ENCODE data around the gene DCP1A.
"Not testable (repeated sequence)": the region's sequence is repeated elsewhere in the genome, so short reads cannot be mapped to it uniquely, and the experiment has no call there.

Gene DCP1A

DNA sequence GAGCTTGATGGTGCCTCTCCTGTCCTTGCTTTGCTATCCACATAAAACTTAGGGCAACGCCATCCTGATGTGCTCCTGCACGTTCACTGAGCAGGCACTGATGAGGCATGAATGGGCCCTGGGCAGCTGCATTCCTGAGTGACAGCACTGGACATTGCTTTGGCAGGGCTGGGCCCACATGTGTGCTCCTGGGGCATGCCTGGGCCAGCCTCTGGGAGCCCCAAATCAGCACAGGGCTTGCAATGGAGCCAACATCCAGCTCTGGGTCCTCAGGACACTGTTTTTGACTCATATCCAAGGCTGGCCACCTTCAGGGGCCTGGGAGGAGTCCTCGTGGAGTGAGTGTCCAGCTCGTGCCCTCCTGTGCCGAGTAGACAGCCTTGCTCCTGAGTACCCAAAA is 85.6 kb downstream of the DCP1A start:
- DNase-seq: no peak

DNA sequence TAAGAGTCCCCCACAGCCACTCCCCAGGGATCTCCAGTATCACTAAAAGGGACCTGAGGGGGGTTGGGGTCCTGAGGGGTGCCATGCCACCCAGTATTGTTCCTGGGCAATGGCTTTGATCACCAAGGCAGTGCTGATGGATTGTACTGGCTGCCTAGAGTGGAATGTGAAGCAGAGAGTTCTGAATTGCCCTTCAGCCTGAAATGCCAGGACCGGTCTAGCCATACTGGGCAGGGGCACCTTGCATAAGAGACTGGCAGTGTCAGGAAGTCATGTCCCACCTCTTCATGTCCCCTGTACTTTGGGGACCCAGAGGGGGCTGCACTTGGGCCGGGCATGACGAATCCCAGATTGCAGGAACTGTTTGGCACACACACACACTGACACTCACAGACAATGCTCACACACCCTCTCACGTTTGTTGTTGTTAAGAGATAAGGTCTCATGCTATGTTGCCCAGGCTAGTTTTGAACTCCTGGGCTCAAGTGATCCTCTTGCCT is 87.0 kb downstream of the DCP1A start:
- no peak for DNase-seq

DNA sequence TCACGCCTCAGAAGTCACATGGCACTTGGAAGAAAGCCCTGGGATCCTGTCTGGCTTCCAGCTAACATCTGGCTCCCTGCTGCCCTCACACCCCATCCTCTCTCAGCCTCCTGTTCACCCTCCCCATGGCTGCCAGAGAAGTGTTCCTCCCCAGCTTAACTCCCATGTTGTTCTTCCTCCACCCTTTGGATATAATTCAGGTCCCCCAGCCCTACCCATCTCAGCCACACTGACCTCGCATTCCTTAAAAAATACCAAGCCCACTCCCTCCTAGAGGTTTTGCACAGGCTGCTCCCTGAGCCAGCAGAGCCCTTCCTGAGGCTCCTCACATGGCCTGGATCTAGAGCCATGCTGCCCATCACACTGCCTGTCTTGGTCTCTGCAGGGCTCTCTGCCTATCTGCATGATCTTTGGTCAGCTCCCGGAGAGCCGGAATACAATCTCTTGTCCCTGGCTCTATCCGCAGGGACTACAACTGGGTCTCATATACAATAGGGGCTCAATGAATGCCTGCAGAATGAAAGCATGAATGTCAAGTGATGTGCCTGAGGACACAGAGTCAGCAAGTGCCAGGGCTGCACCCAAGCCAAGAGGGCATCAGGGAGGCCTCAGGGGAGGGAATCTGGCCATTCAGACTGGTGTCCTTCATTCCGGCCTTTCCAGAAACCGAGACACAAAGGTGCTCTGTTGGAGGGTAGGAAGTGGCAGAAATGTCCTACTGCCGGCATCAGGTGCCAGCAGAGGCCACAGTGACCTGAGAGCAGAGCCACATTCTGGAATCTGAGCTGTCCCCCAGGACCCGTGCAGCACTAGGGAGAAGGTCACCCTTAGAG is 87.7 kb downstream of the DCP1A start:
- DNase-seq: no peak

DNA sequence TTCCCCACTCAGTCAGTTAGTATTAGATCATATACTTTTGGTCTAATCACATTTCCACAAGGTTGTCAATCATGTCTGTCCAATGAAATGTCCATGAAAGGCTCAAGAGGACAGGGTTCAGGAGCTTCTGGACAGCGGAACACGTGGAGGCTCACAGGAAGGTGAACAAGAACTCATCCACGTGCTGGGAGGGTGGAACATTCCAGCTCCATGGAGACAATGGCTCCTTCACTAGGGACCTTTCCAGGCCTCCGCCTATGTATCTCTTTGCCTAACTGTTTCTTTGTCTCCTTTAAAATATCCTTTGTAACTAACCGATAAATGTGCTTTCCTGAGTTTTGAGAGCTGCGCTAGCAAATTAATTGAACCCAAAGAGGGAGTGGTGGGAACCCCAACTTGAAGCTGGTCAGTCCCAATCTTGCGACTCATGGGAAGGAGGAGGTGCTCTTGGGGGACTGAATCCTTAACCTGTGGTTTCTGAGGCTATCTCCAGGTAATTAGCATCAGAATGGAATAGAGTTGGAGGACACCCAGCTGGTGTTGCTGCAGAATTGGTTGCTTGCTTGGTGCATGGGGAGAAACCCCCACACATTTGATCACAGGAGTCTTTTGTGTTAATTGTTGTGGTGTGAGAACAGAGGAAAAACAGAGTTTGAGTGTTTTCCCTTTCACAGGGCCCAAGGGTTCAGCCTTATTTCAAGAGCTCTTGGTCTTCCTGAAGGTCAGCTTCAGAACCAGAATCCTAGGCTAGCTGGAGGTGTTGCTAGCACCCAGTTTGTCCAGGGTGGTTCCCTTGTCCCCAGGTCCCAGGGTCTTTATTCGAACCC is 88.5 kb downstream of the DCP1A start:
- no peak for DNase-seq

DNA sequence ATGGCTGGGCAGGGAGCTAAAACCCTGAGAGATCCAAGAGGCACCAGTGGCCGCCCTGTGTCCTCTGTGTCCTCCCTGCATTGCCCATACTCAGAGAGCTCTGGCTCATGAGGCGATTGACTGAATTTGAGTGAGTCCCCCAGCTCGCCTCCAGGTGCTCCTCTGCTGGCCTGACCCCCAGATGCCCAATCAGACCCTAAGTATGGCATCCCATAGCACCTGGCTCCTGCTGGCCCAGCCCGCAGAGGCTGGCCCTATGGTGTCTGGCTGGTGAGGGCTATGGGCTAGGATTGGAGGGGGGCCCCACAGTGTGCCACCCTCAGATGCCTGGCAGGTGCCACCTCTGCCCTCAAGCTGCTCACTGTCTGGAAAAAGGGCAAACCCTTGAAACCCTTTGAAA is 89.9 kb downstream of the DCP1A start:
- no peak for DNase-seq

DNA sequence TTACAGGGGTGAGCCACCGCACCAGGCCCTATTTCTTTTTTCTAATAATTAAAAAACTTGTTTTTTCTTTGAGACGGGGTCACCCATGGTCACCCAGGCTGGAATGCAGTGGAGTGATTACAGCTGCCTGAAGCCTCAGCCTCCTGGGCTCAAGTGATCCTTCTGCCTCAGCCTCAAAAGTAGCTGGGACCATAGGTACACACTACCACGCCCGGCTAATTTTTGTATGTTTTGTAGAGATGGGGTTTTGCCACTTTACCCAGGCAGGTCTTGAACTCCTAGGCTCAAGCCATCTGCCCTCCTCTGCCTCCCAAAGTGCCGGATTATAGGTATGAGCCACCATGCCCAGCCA is 90.7 kb downstream of the DCP1A start:
- DNase-seq: no peak

DNA sequence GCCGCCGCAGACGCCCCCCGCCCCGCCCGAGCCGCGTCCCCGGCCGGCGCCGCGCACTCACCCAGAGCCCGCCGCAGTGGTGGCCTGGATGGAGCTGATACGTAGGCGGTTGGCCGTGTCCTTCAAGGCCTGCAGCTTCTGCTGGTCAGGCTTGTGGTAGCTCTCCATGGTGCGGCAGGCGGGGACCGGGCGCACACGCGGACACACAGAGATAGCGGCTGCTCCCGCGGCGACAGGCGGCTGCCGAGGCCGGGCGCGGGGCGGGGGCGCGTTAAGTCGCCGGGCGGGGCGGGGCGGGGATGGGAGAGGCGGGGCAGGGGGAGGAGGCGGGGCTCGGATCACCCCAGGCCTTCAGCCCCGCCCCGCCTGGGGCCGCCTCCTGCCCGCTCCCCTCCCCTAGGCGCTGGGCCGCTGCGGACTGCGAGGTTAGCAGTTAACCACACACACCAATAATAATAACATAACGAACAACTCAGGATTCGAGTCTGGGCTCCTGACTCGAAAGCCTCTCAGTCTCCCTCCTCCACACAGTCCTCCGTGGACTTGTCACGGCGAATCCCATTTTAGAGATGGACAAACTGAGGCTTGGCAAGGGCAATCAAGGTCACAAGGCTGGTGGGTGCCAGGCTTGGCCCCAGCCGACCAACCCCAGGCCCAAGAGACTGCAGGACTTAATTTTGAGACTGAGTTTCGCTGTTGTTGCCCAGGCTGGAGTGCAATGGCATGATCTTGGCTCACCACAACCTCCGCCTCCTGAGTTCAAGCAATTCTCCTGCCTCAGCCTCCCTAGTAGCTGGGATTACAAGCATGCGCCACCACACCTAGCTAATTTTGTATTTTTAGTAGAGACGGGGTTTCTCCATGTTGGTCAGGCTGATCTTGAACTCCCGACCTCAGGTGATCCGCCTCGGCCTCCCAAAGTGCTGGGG is 91.3 kb downstream of the DCP1A start, which contains the start of gene TKT:
Gene TKT (minus strand): TSS at position 248 of the 929 bp plus-strand sequence. CDS start 80 bp downstream, at position 168.
- DNase-seq: peak; percentile 75 to 88

DNA sequence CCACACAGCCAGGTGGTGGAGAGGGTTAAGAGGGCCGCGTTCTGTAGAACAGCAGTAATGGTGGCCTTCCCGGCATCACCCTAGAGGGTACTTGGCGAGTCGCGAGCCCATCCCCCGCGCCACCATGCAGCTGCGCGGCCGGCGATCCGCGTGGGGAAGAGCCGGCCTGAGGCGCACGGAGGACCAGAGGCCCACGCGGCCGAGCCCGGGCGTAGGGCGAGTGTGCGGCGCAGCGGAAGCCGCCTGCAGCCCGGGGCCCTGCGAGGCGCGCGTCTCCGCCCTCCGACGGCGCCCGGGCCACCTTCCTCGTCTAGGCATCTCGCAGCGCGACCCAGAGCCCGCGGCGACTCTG is 91.9 kb downstream of the DCP1A start:
- DNase-seq: peak in 1 of 2 experiments; percentile 41

DNA sequence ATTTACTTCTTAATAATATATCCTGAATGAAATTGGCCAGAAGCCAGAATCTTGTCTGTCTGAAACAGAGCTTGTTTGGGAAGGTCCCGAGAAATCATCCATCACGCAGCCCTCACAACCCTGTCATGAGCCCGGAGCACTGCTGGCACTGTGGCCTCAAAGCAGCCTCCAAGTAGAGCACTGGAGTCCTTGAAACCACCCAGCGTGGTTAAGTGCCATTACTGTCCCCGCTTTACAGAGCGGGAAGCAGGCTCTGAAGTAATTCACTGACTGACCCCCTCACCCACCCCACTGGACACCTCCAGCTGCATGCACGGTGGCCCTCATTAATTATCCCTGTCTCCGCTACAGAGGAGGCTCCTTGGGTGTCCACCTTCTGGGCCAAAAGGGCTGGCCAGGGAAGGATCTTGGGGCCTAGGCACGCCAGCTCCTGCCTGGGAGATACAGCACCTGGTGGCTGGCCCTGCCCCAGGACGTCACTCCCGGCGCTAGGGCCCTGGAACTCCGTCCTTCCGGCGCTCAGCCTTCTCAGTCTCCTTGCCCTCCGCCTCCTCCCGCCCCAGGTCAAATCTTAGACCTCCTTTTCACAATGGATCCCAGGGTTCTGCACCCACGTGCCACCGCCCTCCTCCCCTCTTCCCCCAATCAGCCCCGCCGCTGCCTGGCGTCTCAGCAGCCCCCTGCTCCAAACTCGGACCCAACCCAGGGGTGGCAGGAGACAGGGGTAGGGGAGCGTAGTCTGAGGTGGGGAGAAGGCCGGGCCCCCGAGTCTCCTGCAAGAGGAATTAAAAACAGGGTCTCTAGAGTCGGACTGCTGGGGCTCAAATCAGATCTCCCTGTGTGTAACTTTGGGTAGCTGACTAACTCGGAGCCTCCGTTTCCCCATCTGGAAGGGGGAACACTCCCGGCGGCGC is 92.6 kb downstream of the DCP1A start:
- peak; percentile 41 to 49 for DNase-seq

DNA sequence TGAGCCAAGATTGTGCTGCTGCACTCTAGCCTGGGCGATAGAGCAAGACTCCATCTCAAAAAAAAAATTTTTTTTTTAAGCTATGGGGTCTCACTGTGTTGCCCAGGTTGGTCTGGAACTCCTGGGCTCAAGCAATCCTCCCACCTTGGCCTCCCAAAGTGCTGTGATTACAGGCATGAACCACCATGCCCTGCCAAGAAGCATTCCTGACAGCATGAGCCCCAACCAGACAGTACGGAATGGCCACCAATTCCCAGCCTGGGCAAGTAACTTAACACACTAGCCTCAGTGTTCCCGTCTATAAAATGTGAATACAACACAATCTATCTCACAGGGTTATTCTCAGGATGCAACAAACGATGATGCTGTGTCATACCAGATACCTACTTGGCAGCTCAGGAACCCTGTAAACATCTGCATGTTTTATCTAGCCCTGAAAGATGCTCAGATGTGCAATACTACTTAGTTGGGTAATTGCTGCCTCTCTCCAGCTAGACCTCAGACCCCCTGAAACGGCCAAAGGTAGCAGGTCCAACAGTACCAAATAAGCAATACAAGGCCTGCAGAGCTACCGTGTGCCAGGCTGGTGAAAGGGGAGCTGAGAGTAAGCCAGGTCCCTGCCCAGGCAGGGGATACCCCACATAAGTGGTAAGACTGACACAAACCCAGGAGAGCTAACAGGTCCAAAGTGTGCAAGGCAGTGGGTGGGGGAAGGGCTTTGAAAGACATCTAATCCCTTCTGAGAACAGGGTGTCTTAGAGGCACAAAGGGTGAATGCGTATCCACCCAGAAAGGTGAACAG is 93.4 kb downstream of the DCP1A start:
- no peak for DNase-seq

DNA sequence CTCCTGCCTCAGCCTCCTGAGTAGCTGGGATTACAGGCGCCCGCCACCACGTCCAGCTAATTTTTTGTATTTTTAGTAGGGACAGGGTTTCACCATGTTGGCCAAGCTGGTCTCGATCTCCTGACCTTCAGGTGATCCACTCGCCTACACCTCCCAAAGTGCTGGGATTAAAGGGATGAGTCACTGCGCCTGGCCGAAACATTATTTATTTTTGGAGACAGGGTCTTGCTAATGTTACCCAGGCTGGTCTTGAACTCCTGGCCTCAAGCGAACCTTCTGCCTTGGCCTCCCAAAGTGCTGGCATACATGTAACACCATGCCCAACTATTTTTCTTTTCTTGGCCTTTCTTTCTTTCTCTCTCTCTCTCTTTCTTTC is 94.4 kb downstream of the DCP1A start:
- DNase-seq: not testable (repeated sequence)

DNA sequence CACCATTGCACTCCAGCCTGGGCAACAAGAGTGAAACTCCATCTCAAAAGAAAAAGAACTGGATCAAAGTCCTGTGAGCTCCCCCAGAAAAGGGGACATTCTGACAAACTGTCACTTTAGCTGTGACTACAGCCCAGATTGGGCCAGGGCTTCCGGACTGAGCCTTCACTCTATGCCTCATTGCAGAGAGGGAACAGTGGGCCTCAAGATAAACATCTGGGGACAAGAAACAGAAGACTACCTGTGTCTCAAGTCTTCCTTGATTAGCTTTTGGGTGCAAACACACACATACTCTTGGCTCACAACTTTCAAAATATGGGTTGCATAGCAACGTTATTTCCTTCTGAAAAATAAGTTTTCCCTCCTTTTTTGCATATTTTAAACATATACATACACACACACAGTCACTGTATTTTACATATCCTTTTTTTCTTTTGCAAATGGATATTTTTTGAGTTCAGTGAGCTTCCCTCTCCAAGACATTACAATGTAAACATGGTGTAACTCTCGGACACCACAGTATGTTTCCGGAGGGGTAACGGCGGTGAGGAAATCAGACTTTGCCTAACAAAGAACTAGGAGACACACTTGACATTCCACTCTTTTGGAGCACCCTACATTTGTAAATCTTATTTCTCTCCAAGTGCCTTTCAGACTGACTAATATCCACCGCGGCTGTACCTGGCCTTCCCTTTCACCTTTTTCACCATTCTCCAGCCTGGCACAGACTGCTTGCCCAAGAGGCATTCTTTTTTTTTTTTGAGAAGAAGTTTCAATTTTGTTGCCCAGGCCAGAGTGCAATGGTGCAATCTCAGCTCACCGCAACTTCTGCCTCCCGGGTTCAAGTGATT is 95.0 kb downstream of the DCP1A start:
- DNase-seq: peak; percentile 83 to 86

DNA sequence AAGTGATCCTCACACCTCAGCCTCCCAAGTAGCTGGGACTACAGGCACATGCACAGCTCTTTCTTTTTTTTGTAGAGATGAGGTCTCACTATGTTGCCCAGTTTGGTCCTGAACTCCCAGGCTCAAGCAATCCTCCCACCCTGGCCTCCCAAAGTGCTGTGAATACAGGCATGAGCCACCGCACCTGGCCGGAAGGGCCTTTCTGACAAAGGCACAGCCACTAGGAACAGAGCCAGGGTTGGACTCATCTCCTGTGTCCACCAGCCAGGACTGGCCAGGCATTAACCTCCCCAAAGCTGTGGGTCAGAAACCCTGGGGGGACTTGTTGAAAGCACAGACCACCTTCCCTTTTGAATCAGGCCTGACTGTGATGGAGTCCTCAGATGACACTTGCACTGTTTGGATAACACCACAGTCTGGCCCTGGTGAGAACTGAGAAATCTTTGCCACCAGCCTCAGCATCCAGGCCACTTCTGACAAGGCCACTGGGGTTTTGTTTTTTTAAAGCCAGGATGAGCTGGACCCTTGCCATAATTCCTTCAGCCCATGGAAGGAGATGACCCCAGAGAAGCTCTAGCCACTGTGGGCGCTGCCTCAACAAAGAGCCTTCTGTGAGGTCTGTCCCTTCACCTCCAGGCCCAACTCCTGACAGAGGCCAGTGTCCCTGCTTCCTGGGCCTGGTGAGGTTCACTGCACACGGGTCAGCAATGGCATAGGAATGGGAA is 96.3 kb downstream of the DCP1A start:
- DNase-seq: no peak

DNA sequence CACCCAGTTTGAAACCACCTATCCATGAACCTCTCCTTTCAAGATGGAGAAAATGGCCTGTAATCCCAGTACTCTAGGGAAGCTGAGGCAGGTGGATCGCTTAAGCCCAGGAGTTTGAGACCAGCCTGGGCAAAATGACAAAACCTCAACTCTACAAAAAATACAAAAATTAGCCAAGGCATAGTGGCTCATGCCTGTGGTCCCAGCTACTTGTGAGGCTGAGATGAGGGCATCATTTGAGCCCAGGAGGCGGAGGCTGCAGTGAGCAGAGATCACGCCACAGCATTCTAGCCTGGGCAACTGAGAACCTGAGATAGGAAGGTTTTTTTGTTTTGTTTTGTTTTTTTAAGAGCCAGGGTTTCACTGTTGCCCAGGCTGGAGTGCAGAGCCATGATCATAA is 96.9 kb downstream of the DCP1A start:
- DNase-seq: no peak

DNA sequence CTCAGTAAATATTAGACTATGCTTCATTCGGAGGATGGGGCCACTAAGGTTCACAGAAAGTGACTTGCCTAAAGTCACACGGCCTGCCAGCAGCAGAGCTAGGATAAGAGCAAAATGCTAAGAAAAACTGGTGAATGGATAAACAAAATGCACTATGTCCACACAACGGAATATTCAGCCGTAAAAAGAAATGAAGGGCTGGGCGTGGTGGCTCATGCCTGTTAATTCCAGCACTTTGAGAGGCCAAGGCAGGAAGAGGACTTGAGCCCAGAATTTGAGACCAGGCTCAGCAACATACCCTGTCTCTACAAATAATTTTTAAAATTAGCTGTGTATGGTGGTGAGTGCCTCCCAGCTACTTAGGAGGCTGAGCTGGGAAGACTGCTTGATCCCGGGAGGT is 99.2 kb downstream of the DCP1A start:
- DNase-seq: no peak

DNA sequence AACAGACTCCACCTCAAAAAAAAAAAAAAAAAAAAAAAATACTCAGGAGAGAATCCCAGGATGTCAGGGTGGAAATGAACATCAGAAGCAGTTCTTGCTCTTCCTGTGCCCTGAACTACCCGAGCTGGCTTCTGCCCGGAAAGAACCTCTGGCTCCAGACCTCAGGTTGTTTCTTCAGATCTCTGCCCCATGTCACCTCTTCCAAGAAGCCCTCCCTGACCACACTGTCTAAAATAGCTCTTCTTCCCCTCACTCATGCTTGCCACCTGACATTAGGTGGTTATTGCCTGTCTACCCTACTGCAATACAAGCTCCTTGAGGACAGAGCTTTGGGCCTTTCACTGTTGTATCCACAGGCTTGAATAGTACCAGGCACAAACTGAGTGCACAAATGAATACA is 99.7 kb downstream of the DCP1A start:
- DNase-seq: no peak

DNA sequence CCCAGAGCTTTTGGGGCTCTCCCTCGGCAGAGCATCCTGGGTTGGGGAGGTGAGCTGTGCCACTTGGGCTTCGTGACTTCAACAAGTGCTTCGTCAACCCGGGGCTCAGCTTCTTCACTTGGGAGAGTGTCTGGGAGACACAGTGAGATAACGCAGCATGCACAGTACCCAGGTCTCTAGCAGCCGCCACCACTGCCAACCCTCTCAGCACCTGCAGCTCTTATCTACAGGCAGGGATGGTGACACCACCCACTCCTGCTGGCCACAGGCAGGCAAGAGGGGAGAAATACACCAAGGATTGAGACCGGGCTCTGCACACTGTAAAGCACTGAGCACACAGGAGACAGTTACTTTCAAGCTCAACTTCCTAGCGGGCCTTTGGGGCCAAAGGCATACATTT is 103.1 kb downstream of the DCP1A start:
- DNase-seq: no peak

DNA sequence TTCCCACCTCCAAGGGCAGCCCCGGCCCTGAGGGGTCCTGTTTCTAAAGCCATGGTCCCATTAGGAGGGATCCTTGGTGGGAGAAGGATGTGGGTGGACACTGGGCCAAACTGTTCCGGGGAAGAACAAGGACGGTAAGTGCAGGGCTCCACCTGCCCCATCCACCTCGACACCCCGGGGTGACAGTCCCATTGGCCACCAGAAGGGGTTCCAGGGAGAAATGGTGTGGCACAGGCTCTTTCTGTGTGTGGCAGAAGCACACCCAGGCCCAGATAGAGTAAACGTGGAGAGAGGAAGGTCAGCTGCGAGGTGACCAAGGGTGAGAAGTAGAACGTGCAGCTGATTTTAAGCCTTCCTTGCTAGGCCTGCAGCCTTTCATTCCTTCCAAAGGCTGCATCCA is 103.6 kb downstream of the DCP1A start:
- no peak for DNase-seq

DNA sequence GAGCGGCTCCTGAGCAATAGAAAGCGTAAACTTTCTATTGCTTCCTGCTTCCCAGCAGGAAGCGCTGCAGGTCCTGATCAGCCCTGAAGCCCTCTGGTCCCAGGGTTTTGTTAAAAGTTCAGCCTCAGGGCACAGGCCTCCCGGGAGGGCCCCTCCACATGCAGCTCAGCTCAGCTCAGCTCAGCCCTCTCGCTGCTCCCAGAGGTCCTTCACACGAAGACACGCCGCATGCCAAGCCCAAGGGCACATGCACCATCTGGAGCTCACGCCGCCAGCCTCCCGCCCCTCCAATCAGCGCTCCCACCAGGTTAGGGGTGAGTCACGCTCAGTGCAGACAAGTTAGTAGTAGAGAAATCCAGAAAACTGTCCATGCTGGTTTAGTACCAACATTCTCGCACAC is 104.2 kb downstream of the DCP1A start:
- no peak for DNase-seq
